Esophagus squamous epithelium (tissue), 4 donors: ENCODE results near the gene GRIK1.

Experiments used
- POLR2A ChIP-seq, 4 donors: fragments of 450-650 bp; IDR thresholded peaks; one replicate each; pipeline ENCODE4 v1.6.1; 2017; ENCODE audit warnings: antibody characterized with exemption in 4 of 4, mild to moderate bottlenecking in 4 of 4, moderate library complexity in 3 of 4
- TF ChIP-seq, protein P1 (sequence below), 6 experiments: fragments of 450-650 bp in 4 of 6; fragments of 200-600 bp in 2 of 6; sonication (generic) in 2 of 6; IDR thresholded peaks; one replicate each; pipeline ENCODE4 v1.5.1; 2016 to 2019; ENCODE audit warnings: antibody characterized with exemption in 6 of 6, mild to moderate bottlenecking in 4 of 6, moderate library complexity in 4 of 6

DNA sequence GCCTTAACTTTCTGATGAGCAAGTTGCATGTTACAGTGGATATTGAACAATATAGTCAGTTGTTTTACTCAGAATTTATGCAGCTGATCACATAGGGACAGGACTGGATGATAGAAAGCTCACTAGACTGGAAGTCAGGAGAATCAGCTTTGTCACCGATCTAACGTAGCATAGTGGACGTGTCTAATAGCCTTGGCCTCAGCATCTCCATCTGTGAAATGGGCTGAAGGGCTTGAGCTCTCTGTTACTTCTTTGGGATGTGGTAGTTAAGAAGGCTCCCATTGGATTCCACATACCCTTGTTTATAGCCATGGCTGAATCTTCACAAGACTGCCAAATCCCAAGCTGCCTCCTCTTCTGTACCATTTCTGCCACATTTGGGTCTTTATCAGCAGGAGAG is 190.6 kb downstream of the GRIK1 start:
- TF ChIP-seq, protein P1, sequence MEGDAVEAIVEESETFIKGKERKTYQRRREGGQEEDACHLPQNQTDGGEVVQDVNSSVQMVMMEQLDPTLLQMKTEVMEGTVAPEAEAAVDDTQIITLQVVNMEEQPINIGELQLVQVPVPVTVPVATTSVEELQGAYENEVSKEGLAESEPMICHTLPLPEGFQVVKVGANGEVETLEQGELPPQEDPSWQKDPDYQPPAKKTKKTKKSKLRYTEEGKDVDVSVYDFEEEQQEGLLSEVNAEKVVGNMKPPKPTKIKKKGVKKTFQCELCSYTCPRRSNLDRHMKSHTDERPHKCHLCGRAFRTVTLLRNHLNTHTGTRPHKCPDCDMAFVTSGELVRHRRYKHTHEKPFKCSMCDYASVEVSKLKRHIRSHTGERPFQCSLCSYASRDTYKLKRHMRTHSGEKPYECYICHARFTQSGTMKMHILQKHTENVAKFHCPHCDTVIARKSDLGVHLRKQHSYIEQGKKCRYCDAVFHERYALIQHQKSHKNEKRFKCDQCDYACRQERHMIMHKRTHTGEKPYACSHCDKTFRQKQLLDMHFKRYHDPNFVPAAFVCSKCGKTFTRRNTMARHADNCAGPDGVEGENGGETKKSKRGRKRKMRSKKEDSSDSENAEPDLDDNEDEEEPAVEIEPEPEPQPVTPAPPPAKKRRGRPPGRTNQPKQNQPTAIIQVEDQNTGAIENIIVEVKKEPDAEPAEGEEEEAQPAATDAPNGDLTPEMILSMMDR (IDR thresholded peaks at IDR 0.05), result no peak
- TF ChIP-seq POLR2A (IDR thresholded peaks at IDR 0.05), result no peak
